HepG2 (cell line): ENCODE data around the gene F13B. TPM values are rescaled to one million over a fixed set of nuclear protein-coding genes. Genes with fewer than 3 reads are reported as not detected.

Source experiments
- CEBPG ChIP-seq: IDR thresholded peaks from 2 replicates; pipeline ENCODE4 v1.6.1; 2016
- CTCF ChIP-seq: sonication (generic); formaldehyde crosslinking; IDR thresholded peaks from 2 replicates; pipeline ENCODE4 v1.5.0; 2020; ENCODE audit warnings: mild to moderate bottlenecking, missing genetic modification reagents, moderate library complexity
- FOXA1 ChIP-seq, 2 experiments: fragments of 450-650 bp in 1 of 2; sonication (generic) in 1 of 2; formaldehyde crosslinking in 1 of 2; IDR thresholded peaks; 2 replicates each; pipeline versions ENCODE4 v1.4.0 to v1.6.1; 2016 to 2020; ENCODE audit warnings: missing genetic modification reagents in 1 of 2
- MEIS2 ChIP-seq: sonication (generic); formaldehyde crosslinking; IDR thresholded peaks from 2 replicates; pipeline ENCODE4 v1.9.0; 2021; ENCODE audit warnings: mild to moderate bottlenecking, missing genetic modification reagents
- NFIC ChIP-seq: IDR thresholded peaks from 2 replicates; pipeline ENCODE4 v1.6.1; 2012; ENCODE audit warnings: mild to moderate bottlenecking, low read length, inconsistent platforms
- SKIL ChIP-seq: sonication (generic); formaldehyde crosslinking; IDR thresholded peaks from 2 replicates; pipeline ENCODE4 v1.8.0; 2022; ENCODE audit warnings: missing genetic modification reagents, mild to moderate bottlenecking, moderate library complexity, borderline replicate concordance
- SOX5 ChIP-seq: IDR thresholded peaks from 2 replicates; pipeline ENCODE4 v1.6.1; 2016; ENCODE audit warnings: borderline replicate concordance
- SRSF4 ChIP-seq: fragments of 200-400 bp; formaldehyde crosslinking; IDR thresholded peaks from one replicate; pipeline ENCODE4 v1.6.1; 2018; ENCODE audit warnings: mild to moderate bottlenecking, low read depth, low read length, moderate library complexity; ENCODE audit not compliant: poor library complexity, severe bottlenecking
- TBL1XR1 ChIP-seq: fragments of 150-350 bp; IDR thresholded peaks from 2 replicates; pipeline ENCODE4 v1.6.1; 2014; ENCODE audit warnings: borderline replicate concordance, low read length; ENCODE audit not compliant: partially characterized antibody
- TOPORS ChIP-seq: sonication (generic); formaldehyde crosslinking; IDR thresholded peaks from 2 replicates; pipeline ENCODE4 v1.8.0; 2023; ENCODE audit warnings: mild to moderate bottlenecking, missing genetic modification reagents
- XBP1 ChIP-seq: sonication (generic); formaldehyde crosslinking; IDR thresholded peaks from 2 replicates; pipeline ENCODE4 v1.5.0; 2020; ENCODE audit warnings: missing genetic modification reagents
- YEATS4 ChIP-seq: sonication (generic); formaldehyde crosslinking; IDR thresholded peaks from 2 replicates; pipeline ENCODE4 v1.4.0; 2020; ENCODE audit warnings: missing genetic modification reagents, borderline replicate concordance
- ZBTB21 ChIP-seq: sonication (generic); formaldehyde crosslinking; IDR thresholded peaks from 2 replicates; pipeline ENCODE4 v1.4.0; 2020; ENCODE audit warnings: missing genetic modification reagents
- ZFP91 ChIP-seq: sonication (generic); formaldehyde crosslinking; IDR thresholded peaks from 2 replicates; pipeline ENCODE4 v1.9.0; 2022; ENCODE audit warnings: missing genetic modification reagents, mild to moderate bottlenecking, borderline replicate concordance
- ZNF138 ChIP-seq: sonication (generic); formaldehyde crosslinking; IDR thresholded peaks from 2 replicates; pipeline ENCODE4 v1.5.0; 2020; ENCODE audit warnings: mild to moderate bottlenecking, low read depth, missing genetic modification reagents
- ZNF263 ChIP-seq: sonication (generic); formaldehyde crosslinking; IDR thresholded peaks from 2 replicates; pipeline ENCODE4 v1.4.0; 2020; ENCODE audit warnings: missing genetic modification reagents
- ZNF724P ChIP-seq: sonication (generic); formaldehyde crosslinking; IDR thresholded peaks from 2 replicates; pipeline ENCODE4 v1.8.0; 2022; ENCODE audit warnings: missing genetic modification reagents, borderline replicate concordance
- ZNF792 ChIP-seq: IDR thresholded peaks from 2 replicates; pipeline ENCODE4 v1.6.1; 2016
- polyA plus RNA-seq, 8 experiments: library from polyadenylated mRNA; depleted of rRNA in 3 of 8; stranded (reverse) in 7 of 8; unstranded in 1 of 8; fragments of >200 nt; fragmentation: Illumina TruSeq in 4 of 8; extraction: Trizol in 4 of 8; gene quantifications; 2 replicates each; pipeline versions ENCODE4 v1.2.1 to v1.2.3, GENCODE V29; 2011 to 2016; ENCODE audit warnings: low read depth in 4 of 8, missing spikeins in 1 of 8, mixed read lengths in 1 of 8; ENCODE audit not compliant: insufficient read depth in 1 of 8
- total RNA-seq, 5 experiments: library from RNA; depleted of rRNA; stranded (reverse); fragments of >200 nt; fragmentation: Illumina TruSeq; extraction: Trizol; gene quantifications; 2 replicates each; pipeline ENCODE4 v1.2.3, GENCODE V29; 2016; ENCODE audit warnings: low read depth in 1 of 5
- TF ChIP-seq, protein P1 (sequence below): sonication (generic); formaldehyde crosslinking; IDR thresholded peaks from 2 replicates; pipeline ENCODE4 v1.4.0; 2020; ENCODE audit warnings: missing genetic modification reagents, borderline replicate concordance
- TF ChIP-seq, protein P2 (sequence below): sonication (generic); formaldehyde crosslinking; IDR thresholded peaks from 2 replicates; pipeline ENCODE4 v1.4.0; 2020; ENCODE audit warnings: missing genetic modification reagents; ENCODE audit errors: not compliant biosample characterization

Gene F13B
- total and polyA plus RNA-seq, 2 of the 13 experiments (the other 11 are each of a cell fraction or from before 2014, with no cell fraction given): 0.41 to 2.7 TPM

DNA sequence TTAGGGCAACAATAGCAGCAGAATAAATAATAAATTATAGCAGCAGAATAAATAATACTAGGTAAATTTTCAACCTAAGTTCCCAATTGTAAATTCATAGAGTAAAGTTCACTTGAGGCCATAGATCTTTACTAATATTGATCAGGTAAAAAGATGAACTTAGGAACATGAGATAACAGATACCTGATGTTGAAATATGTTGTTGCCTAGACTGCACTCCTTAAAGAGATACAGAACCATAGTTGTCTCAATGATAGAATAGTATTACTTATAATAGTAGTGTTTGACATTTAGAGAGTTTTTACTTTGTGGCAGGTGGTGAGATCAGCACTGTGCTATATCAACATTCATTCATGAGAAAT lies 378 bp upstream of the F13B start (continued):
- TF ChIP-seq ZFP91 (peak; percentile 25; the same call in 1 of the 2 replicates), SKIL (CRISPR knock-in tag) (no peak), ZNF138 (CRISPR knock-in tag) (no peak), NFIC (peak; percentile 81; the same call in 1 of the 2 replicates), MEIS2 (CRISPR knock-in tag) (no peak), SRSF4 (no peak), CEBPG (CRISPR knock-in tag) (peak; percentile 56), TBL1XR1 (no peak), ZBTB21 (CRISPR knock-in tag) (no peak), ZNF792 (CRISPR knock-in tag) (no peak), SOX5 (CRISPR knock-in tag) (peak; percentile 37; the same call in 1 of the 2 replicates), YEATS4 (CRISPR knock-in tag) (no peak), FOXA1 (IDR thresholded peaks at IDR 0.05) (no peak), FOXA1 (CRISPR knock-in tag; IDR thresholded peaks at IDR 0.05) (no peak), TOPORS (CRISPR knock-in tag) (no peak), XBP1 (no peak), ZNF724P (CRISPR knock-in tag) (no peak), CTCF (CRISPR knock-in tag) (no peak), ZNF263 (CRISPR knock-in tag) (no peak)
- TF ChIP-seq, protein P1, sequence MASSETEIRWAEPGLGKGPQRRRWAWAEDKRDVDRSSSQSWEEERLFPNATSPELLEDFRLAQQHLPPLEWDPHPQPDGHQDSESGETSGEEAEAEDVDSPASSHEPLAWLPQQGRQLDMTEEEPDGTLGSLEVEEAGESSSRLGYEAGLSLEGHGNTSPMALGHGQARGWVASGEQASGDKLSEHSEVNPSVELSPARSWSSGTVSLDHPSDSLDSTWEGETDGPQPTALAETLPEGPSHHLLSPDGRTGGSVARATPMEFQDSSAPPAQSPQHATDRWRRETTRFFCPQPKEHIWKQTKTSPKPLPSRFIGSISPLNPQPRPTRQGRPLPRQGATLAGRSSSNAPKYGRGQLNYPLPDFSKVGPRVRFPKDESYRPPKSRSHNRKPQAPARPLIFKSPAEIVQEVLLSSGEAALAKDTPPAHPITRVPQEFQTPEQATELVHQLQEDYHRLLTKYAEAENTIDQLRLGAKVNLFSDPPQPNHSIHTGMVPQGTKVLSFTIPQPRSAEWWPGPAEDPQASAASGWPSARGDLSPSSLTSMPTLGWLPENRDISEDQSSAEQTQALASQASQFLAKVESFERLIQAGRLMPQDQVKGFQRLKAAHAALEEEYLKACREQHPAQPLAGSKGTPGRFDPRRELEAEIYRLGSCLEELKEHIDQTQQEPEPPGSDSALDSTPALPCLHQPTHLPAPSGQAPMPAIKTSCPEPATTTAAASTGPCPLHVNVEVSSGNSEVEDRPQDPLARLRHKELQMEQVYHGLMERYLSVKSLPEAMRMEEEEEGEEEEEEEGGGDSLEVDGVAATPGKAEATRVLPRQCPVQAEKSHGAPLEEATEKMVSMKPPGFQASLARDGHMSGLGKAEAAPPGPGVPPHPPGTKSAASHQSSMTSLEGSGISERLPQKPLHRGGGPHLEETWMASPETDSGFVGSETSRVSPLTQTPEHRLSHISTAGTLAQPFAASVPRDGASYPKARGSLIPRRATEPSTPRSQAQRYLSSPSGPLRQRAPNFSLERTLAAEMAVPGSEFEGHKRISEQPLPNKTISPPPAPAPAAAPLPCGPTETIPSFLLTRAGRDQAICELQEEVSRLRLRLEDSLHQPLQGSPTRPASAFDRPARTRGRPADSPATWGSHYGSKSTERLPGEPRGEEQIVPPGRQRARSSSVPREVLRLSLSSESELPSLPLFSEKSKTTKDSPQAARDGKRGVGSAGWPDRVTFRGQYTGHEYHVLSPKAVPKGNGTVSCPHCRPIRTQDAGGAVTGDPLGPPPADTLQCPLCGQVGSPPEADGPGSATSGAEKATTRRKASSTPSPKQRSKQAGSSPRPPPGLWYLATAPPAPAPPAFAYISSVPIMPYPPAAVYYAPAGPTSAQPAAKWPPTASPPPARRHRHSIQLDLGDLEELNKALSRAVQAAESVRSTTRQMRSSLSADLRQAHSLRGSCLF (CRISPR knock-in tag): no peak
- TF ChIP-seq, protein P2, sequence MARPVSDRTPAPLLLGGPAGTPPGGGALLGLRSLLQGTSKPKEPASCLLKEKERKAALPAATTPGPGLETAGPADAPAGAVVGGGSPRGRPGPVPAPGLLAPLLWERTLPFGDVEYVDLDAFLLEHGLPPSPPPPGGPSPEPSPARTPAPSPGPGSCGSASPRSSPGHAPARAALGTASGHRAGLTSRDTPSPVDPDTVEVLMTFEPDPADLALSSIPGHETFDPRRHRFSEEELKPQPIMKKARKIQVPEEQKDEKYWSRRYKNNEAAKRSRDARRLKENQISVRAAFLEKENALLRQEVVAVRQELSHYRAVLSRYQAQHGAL: no peak
